Fibroblast of skin of left biceps (primary cell): ENCODE measurements around the gene TAF4.

Experiments used
- DNase-seq, 2 experiments: peaks; one replicate each; pipeline ENCODE4 v3.0.0-alpha.2; 2013; ENCODE audit warnings: low read depth in 2 of 2

TAF4 gene

DNA sequence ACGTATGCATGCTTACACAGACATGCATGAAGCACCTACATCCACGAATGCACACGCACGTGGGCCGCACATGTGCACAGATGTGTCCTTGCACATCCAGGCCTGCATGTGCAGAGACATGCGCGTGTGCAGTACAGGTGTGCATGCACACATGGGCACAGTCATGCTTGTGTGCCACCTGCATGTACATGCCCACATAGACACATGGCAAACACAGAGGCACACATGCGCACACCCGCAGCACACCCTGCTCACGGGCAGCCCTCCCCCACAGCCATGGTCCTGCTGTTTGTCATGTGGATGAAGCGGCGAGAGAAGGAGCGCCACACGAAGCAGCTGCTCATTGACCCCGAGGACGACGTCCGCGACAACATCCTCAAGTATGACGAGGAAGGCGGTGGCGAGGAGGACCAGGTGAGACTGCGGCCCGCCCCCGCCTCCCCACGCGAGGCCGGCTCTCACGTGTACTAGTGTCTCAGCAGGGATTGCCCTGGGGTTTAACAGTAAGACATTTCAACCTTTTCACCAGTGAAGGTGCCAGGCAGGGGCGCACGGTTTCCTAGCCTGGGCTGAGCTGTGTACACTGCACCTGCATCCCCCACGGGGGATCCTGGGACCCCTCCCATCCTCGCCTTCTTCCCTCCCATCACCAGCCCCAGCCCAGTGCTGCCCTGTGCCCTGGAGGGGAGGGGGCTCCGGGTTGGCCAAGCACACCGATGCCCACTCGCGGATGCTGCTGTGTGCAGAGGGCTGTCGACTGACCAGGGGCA is 132.8 kb downstream of the TAF4 start:
- DNase-seq: no peak

DNA sequence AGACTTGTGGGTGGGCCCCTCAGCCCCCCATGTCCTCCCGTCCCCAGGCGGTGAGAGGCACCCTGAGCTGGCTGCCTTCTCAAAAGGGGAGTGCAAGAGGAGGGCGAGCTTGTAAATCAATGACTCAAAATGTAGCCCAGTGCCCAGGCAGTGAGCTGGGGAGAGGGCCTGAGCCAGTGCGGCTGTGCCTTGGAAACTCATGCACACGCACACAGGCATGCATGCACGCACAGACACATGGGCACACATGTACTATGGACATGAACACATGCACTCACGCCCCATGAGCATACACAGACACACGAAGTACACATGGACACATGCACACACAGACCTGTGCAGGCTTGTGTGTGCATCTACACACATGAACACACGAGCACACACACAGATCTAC is 133.5 kb downstream of the TAF4 start:
- no peak for DNase-seq

DNA sequence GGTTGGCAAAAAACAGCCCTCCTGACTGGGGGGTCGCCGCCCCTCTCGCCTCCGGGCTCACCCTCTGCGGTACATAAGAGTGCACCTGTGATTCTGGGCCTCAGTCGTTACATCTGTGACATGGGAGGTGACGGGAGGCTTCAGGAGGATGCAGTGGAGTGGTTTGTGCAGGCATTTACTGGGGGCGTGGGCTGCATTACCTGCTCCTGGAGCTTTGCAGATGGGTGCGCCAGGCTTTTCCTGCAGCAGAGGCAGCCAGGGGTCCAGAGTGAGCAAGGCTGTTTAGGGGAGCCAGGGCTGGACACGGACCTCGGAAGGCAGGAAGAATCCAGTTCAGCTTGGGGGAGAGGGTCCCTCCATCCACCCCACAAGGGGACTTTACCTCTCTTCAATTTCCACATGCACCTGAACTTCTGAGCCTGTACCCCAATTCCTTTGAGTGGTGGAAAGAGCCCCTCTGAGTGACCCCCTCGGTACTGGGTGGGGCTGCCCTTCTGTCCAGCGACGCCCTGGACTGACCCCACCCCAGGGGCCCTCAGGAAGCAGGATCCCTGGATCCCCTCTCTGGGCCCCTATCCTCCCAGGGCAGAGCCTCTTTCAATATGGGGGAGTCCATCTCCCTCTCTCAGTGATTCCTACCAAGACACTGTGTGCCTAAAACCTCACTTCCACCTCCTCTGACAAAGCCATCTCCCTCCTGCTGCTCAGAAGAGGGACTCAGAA is 134.0 kb downstream of the TAF4 start:
- no peak for DNase-seq

GRCh38 chr20:61930776-61931475 is 134.8 kb downstream of the TAF4 start:
- no peak for DNase-seq

DNA sequence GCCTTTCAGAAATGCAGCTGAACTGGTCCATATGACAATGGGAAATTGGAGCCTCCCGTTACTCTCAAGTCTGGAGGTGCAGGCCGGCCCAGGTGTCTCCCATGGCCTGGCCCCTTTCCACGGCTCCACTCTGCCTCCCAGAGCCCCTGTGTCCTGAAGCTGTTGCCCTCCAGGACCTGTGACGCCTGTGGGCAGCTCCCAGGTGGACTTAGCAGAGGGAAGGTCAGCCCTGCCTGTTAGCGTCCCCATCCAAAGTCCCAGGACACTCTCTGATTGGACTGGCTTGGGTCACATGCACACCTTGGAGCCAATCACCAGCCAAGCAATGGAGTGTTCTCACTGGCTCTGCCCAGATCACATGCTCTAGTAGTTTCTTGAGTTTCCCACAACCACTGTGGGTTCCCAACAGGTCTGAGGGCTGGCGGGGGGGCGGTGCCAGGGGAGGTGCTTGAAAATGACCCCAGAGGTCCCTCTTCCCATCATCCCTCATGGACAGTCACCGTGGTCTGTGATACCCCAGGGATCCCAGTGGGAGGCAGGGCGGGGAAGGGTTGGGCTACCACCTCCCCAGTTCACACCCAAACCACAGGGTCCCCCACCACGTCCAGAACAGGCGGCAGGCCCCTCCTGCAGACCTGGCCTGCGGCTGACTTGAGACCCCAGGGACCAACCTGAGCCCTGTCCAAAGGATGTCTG is 135.6 kb downstream of the TAF4 start:
- DNase-seq: no peak

GRCh38 chr20:61929561-61929960 is 136.1 kb downstream of the TAF4 start:
- no peak for DNase-seq

DNA sequence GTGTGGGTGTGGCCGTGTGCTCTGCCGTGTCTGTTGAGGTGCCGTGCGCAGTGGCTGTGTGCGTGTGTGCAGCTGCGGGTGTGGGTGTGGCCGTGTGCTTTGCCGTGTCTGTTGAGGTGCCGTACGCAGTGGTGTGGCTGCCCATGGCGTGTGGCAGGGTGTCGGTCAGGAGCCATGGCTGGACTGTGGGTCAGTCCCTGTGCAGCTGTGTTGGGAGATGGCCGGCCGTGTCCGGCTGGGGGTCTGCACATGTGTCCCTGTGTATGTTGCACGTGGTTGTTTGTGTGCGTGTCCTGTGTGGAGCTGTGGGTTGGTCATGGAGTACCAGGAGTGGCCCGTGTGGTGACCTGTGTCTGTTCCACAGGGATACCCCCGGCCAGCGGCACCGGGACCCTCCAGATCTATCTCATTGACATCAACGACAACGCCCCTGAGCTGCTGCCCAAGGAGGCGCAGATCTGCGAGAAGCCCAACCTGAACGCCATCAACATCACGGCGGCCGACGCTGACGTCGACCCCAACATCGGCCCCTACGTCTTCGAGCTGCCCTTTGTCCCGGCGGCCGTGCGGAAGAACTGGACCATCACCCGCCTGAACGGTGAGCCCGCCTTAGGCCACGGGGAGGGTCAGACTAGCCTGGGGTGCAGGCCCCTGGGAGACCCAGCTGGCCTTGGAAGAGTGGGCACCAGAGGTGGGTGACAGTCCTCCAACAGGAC is 137.7 kb downstream of the TAF4 start:
- DNase-seq: no peak

- DNase-seq: no peak
Measured at GRCh38 chr20:61927193-61927825, 138.4 kb downstream of the TAF4 start.

GRCh38 chr20:61926796-61927192 is 138.9 kb downstream of the TAF4 start:
- DNase-seq: no peak

DNA sequence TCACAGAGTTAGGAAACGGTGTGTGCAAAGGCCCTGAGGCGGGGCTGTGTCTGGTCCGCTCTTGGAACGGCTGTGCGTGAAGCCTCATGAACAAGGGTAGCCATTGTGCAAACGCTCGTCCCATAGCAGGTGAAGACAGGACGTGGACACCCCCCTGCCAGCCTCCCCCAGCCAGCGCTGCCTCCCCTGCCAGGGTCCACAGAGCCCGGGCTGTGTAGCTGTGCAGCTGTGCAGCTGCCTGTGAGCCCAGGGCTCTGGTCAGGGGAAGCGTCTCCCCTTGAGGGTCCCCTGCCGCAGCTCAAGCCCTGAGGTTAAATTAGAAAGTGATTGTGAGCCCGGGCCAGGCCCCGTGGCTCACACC is 139.4 kb downstream of the TAF4 start:
- no peak for DNase-seq

DNA sequence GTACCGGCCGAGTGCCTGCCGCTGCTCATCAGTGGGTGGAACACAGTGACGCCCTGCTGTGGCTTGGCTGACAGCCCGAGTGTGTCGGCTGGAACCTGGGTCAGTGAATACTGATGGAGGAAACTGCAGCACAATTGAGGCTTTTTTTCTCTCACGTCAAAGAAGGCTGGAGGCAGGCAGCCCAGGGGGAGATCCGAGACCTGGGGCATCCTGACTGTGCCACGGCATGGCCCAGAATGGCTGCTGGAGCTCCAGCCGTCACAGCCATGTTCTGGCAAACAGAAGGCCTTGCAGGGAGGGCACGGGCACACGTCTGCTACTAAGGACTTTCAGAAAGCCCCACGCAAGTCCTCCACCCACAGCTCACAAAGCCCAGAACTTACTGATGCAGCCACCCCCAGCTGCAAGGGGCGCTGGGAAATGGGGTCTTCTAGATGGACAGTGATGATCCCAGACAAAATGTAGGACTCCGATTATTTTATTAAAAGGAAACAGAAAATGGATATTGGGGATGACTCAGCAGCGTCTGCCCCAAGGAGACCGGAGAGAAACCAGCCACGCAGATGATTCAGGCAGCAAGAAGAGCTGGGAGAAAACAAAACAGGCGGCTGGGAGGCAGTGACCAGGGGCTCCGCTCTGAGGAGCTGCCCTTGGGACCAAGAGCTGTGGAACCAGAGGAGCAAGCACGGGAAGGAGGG is 140.0 kb downstream of the TAF4 start:
- no peak for DNase-seq

- no peak for DNase-seq
Measured at GRCh38 chr20:61924858-61925554, 140.7 kb downstream of the TAF4 start.
